Hematopoietic multipotent progenitor cell (in vitro differentiated cells): ENCODE data around the gene UQCR10. TPM values are rescaled to one million over a fixed set of nuclear protein-coding genes. Genes with fewer than 3 reads are reported as not detected.

Experiments
- DNase-seq, 3 donors: peaks; one replicate each; pipeline ENCODE4 v3.0.0-alpha.2; 2011 to 2015; ENCODE audit warnings: low read depth in 2 of 3, low spot score in 2 of 3
- total RNA-seq: library from RNA; depleted of rRNA; stranded (reverse); fragments of >200 nt; gene quantifications from one replicate; pipeline ENCODE4 v1.2.3, GENCODE V29; 2012

The UQCR10 gene
- total RNA-seq, 1 donor = 83.7 TPM

GRCh38 chr22:29758068-29758622, 9.0 kb upstream of the UQCR10 start:
- DNase-seq = no peak

GRCh38 chr22:29758959-29759358, 8.2 kb upstream of the UQCR10 start:
- no peak for DNase-seq

GRCh38 chr22:29762263-29762662, 4.9 kb upstream of the UQCR10 start:
- DNase-seq = no peak

DNA sequence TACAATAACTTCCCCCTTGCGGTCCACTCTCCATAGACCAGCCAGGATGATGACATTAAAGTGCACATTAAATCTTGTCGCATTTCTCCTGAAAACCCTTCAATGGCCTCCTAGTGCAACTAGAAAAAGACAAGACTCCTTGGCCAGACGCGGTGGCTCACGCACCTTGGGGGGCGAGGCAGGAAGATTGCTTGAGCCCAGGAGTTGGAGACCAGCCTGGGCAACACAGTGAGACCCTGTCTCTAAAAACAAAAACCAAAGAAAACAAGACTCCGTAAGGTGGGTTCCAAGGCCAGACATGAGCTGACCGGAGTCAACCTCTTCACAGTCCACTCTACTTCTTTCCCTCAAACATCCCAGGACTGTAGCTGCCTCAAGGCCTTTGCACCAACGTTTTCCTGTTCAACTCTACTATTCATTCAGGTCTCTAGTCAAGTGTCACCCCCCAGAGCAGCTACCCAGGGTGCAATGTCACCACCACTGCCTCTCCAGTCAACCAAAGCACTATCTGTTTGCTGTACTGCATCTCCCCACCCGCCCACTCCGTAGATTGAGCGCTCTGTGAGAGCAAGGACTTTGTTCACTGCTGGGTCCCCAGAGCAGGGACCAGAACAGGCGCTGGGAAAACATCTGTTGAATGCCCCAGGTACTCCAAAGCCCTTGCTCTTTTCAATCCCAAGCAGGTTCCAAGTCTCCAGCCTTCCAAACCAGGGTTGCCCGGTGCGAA, 1.1 kb upstream of the UQCR10 start:
- peak in 1 of 3 donors; percentile 41 for DNase-seq

GRCh38 chr22:29766632-29767170, 468 bp upstream of the UQCR10 start, which contains the start of gene ZMAT5:
Gene ZMAT5 (minus strand): TSS chr22:29767007. CDS start chr22:29748544, 18,463 bp downstream.
- DNase-seq = peak; percentile 81 to 98 (median 95)

- no peak for DNase-seq
Measured at GRCh38 chr22:29768052-29768693, 1.0 kb downstream of the UQCR10 start.

DNA sequence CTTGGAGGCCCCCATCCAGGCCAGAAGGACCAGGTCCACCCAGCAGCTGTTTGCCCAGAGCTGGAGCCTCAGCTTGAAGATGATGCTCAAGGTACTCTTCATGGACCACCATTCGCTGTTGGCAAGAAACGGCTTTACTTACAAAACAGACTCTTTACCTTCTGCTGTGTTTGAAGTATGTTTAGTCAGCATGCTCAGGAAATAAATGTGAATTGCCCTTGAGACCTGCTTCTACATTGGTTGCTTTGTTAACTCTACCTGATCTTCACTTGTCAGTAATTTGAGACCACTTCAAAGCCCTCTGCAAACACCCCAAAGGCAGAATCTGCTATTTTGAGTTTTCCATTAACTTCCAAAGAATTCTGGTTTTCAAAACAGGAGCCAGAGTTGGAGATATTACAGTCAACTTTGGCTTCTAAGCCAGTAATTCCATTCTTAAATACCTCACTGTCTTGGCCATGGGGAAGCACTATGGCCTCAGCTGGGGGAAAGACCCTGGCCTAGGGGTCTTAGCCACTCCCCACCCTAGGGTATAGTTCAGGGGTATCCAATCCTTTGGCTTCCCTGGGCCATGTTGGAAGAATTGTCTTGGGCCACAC, 2.7 kb downstream of the UQCR10 start:
- DNase-seq = no peak

DNA sequence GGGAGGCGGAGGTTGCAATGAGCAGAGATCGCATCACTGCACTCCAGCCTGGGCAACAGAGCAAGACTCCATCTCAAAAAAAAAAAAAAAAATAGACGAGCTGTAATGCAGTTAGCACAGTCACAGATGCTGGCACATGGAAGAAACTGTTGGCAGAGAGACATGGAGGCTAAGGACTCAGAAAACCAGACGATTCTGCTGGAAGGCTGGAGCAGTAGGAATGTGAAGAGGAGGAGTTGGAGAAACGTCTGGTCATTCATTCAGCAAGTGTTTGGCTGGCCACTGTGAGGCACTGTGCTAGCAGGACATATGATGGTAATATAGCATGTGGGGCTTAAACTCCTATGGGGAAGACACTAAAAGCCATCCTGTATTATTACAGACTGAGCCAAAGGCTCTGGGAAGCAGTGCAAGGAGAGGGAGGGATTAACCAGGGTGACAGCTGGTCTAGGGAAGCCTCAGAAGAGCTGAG, 5.0 kb downstream of the UQCR10 start:
- no peak for DNase-seq

DNA sequence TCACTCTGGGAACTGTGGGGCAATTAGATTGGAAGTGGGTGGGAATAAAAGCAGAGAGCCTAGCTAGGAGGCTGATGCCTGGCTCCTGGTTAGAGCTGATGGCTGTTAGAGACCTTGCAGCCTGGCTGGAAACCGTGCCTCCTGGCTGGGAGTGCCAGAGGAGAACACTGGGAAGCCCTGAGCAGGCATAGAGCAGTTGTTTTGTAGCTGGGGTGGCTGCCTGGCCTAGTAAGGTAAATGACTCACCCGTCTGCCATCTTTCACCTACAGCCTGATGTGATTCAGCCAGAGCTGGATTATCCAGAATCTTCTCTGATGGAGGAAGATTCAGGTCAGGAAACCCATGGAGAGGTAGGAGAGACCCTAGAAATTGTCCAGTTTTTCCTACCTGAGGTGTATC, 6.1 kb downstream of the UQCR10 start:
- DNase-seq = no peak

- no peak for DNase-seq
Measured at GRCh38 chr22:29780220-29780619, 13.1 kb downstream of the UQCR10 start.

DNA sequence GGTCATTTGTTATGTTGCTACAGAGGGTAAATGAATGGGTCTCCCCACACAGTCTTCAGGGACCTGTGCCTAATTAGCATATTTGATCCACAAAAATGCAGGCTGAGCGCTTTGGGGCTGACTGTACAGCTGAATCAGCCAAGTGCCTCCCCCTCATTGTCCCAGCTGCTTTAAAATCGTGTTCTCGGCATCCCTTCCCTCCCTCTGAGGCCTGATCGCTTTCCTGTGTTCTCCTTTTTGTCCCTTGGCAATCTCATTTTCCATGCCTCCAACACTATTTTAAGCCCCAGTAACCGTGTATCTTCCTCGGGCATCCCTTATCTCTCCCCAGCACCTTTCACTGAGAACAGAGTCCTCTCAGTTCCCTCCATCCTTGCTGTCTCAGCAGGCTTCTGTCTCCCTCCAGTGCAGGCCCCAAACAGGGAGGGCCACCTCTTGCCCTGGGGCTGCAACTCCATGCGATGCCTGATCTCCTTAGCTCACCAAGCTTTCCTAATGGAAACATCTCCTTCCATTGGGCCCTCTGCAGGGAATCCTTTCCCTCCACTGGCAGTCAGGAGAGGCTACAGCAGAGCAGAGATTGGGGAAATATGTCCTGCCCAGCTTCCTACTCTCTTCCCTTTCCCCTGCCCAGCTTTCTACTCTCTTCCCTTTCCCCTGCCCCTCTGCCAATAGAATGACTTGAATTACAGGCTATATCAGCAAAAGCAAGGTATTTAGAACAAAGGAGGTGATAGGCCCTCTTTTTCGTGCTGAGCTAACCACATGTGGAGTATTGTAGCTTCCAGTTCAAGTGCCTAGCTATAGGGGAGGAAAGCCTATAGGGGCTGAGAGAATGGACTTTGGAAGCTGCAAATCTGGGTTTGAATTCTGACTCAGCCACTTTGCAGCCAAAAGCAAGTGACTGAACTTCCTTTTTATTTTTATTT, 13.8 kb downstream of the UQCR10 start:
- no peak for DNase-seq

DNA sequence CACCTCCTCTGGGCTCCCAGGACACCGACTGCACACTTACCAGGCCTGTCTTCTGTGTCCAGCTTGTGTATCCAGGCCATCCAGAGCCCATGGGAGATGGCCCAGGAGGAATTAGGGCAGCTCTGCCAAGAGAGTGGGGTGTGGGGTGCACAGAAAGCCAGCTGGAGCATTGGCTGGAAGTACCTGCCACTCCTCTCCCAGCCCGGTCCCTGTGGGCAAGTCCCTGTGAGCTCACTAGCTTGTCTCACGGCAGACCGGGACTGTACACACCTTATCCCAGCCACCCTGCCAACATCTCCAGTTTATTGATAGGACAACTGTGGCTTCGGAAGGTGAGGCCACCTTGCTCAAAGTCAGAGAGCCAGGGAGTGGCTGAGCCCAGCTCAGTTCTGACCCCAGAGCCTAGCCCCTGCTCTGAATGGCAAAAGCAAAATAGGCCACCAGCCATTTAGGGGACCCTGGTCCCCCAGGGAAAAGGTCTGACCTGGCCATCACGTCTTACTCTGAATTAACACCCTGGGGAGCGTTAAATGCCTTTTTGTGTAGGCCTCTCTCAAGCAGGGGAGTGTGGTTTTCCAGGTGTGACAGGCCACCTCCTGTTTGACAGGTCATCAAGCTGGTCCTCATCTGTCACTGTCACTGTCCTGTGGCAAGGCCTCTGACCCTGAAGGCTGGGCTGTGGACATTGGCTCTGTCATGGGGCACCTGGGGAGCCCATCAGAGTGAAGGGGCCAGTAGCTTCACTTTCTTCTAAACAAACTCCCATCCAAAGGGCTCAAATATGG, 15.1 kb downstream of the UQCR10 start:
- no peak for DNase-seq

DNA sequence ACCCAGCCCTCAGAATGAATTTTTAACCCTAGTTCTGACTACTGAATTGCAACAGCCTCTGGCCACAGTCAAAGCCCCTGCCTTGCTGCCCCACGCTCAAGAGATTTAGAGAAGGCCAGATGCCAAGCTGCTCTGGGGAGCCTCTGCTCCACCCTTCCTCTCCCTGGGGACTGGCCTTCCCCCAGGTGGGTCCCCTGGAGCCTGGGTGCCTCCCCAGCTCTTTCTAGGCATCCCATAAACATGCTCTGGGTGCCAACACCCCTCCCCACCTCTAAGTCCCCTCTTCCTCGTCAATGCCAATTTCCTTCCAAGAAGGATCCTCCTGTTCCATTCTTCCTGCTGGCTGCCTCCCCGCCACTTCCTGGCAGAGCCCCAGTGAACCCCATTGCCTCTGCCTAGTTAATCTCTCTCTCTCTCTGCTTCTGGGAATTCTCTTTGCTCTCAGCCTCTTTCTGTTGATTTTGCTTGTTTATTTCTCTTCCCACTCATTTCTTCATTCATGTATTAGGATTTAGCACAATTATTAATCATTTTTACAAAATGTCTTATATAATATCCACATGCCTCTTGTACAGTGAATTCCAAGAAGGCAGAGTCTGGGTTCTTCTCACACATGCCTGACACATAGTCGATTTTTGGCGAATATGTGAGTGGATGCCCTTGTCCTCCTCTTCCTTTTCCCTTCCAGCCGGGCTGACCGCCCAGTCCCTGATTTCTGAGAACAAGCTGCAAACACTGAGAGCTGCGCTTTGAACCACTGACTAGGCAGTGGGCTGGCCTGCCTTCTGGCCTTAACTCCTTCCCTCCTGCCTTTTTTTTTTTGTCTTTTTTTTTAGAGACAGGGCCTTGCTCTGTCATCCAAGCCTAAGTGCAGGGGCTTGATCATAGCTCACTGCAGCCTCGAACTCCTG, 17.5 kb downstream of the UQCR10 start:
- no peak for DNase-seq

GRCh38 chr22:29786031-29786430, 18.9 kb downstream of the UQCR10 start:
- DNase-seq = no peak

DNA sequence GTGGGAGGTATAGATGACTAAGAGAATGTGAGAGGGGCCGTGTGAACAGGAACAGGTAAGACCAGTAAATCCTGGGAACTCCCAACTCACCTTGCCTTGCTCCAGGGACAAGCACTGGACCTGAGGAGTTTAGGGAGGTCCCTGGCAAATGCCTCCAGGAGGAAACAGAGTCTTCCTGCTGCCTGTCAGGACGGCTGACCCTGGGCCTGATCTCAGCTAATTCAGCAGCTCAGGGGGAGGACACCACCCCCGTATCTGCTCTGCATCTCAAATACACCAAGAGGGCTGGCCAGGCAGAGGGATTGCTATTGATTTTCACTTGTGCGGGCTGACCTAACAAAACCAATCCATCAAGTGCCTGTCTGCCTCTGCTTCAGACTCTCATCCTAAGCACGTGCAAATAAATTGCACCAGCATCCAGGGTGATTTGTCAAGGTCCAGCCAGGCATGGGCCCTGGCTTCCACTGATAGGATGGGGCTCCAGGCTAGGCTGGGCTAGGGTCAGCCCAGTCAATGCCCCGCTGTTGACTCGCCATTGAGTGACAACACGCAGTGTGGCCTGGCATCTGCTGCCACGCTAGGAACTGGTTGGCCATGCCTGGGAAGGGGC, 20.3 kb downstream of the UQCR10 start:
- no peak for DNase-seq

GRCh38 chr22:29788339-29789279, 21.4 kb downstream of the UQCR10 start:
- no peak for DNase-seq

DNA sequence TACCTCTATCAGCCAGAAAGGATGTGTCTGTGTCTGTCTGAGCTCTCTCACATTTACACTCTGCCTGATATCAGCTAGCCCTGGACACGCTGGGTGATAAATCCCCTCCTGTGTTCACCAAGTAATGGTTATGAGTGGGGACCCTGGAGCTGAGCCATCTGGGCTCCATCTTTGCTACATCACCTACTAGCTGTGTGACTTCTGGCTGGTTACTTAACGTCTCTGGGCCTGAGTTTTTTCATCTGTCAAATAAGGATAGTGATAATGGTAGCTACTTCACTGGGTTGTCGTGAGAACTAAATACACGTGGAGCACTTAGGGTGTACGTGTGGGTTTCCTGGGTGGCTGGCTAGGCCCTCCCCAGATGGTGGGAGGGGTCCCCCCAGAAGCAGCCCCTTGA, 22.9 kb downstream of the UQCR10 start:
- DNase-seq = no peak
